Hepatocyte (in vitro differentiated cells): ENCODE data around the gene VAPA. TPM values are rescaled to one million over a fixed set of nuclear protein-coding genes. Genes with fewer than 3 reads are reported as not detected.

ENCODE experiments used
- DNase-seq: peaks from one replicate; pipeline ENCODE4 v3.0.0-alpha.2; 2016; ENCODE audit warnings: low spot score
- H2AFZ ChIP-seq: fragments of 200-600 bp; sonication (generic); 2 replicates; pipeline ENCODE4 v1.6.0; 2016; ENCODE audit warnings: antibody characterized with exemption, mild to moderate bottlenecking
- H3K27ac ChIP-seq: fragments of 200-600 bp; sonication (generic); 2 replicates; pipeline ENCODE4 v1.5.1; 2016; ENCODE audit warnings: mild to moderate bottlenecking
- H3K27me3 ChIP-seq: fragments of 200-600 bp; sonication (generic); 2 replicates; pipeline ENCODE4 v1.6.1; 2016
- H3K36me3 ChIP-seq: fragments of 200-600 bp; sonication (generic); replicated peaks from 2 replicates; pipeline ENCODE4 v1.5.1; 2016; ENCODE audit warnings: low read depth; ENCODE audit not compliant: insufficient read depth
- H3K4me1 ChIP-seq: fragments of 200-600 bp; sonication (generic); 2 replicates; pipeline ENCODE4 v1.5.1; 2016; ENCODE audit warnings: mild to moderate bottlenecking, moderate library complexity; ENCODE audit not compliant: insufficient read depth
- H3K4me2 ChIP-seq: fragments of 200-600 bp; sonication (generic); 2 replicates; pipeline ENCODE4 v1.6.0; 2016
- H3K4me3 ChIP-seq: fragments of 200-600 bp; sonication (generic); 2 replicates; pipeline ENCODE4 v1.5.1; 2016; ENCODE audit warnings: mild to moderate bottlenecking
- H3K79me2 ChIP-seq: fragments of 200-600 bp; sonication (generic); 2 replicates; pipeline ENCODE4 v1.6.0; 2017; ENCODE audit warnings: mild to moderate bottlenecking
- H3K9me2 ChIP-seq: fragments of 200-600 bp; sonication (generic); replicated peaks from 2 replicates; pipeline ENCODE4 v1.6.0; 2017; ENCODE audit warnings: mild to moderate bottlenecking; ENCODE audit not compliant: insufficient read depth
- H3K9me3 ChIP-seq: fragments of 200-600 bp; sonication (generic); 2 replicates; pipeline ENCODE4 v1.5.1; 2016; ENCODE audit warnings: low read depth, mild to moderate bottlenecking
- H4K20me1 ChIP-seq: fragments of 200-600 bp; sonication (generic); 2 replicates; pipeline ENCODE4 v1.6.0; 2016; ENCODE audit warnings: mild to moderate bottlenecking; ENCODE audit not compliant: insufficient read depth, poor library complexity, severe bottlenecking
- EZH2 ChIP-seq: fragments of 200-600 bp; sonication (generic); IDR thresholded peaks from 2 replicates; pipeline ENCODE4 v1.6.1; 2016; ENCODE audit warnings: antibody characterized with exemption, mild to moderate bottlenecking, borderline replicate concordance
- EZH2phosphoT487 ChIP-seq: fragments of 200-600 bp; sonication (generic); IDR thresholded peaks from one replicate; pipeline ENCODE4 v1.6.1; 2018; ENCODE audit warnings: antibody characterized with exemption, mild to moderate bottlenecking, low read depth, moderate library complexity; ENCODE audit not compliant: unreplicated experiment, severe bottlenecking
- WGBS: methylation state at CpG from one replicate; pipeline ENCODE4 v1.1.6; 2016; ENCODE audit warnings: low lambda C conversion rate; ENCODE audit errors: missing lambda C conversion rate; 5-methylcytosine and 5-hydroxymethylcytosine counted together
- polyA plus RNA-seq: library from polyadenylated mRNA; unstranded; fragments of >200 nt; fragmentation: Nextera tagmentation; extraction: Ambion mirVana; gene quantifications from 2 replicates; pipeline ENCODE4 v1.2.1, GENCODE V29; 2016
- total RNA-seq: library from RNA; depleted of rRNA; stranded (reverse); fragments of >200 nt; gene quantifications from 2 replicates; pipeline ENCODE4 v1.2.3, GENCODE V29; 2014
- TF ChIP-seq, protein P1 (sequence below): fragments of 200-600 bp; sonication (generic); IDR thresholded peaks from 2 replicates; pipeline ENCODE4 v1.5.1; 2016; ENCODE audit warnings: antibody characterized with exemption, mild to moderate bottlenecking; ENCODE audit not compliant: poor library complexity

Gene VAPA
- total and polyA plus RNA-seq, 2 experiments from 2014 or later, result 290 to 324 TPM

DNA sequence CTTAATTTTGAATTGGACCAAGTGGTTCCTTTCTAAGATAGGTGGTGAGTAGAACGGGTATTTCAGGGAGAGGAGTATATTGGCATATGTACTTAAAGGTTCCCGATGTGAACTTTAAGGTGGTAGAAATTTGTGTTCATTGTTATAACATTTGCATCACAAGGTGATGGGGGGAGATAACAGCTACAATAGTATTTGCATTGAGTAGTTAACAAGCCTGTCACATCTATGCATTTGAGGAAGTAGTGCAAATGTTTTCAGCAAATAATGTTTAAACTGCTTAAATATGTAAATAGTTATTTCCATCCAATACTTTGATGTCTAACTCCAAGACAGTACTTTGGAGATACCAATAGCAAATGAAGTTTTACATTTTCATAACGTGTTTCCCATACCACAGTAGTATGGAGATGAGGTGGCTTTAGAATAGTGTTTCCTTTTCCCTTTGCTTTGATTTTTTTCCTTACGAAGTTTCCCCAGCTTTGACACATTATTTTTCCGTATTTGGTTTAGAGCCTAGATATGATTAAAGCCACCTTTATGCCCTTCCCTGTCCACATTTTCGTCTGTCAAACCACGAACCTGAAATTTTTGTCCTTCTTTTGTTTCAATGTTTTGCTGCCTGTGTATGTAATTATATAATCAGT, 46.6 kb downstream of the VAPA start:
- DNase-seq, result no peak
- H2AFZ ChIP-seq, result no peak overlapping the region
- no peak for TF ChIP-seq EZH2phosphoT487
- TF ChIP-seq, protein P1, sequence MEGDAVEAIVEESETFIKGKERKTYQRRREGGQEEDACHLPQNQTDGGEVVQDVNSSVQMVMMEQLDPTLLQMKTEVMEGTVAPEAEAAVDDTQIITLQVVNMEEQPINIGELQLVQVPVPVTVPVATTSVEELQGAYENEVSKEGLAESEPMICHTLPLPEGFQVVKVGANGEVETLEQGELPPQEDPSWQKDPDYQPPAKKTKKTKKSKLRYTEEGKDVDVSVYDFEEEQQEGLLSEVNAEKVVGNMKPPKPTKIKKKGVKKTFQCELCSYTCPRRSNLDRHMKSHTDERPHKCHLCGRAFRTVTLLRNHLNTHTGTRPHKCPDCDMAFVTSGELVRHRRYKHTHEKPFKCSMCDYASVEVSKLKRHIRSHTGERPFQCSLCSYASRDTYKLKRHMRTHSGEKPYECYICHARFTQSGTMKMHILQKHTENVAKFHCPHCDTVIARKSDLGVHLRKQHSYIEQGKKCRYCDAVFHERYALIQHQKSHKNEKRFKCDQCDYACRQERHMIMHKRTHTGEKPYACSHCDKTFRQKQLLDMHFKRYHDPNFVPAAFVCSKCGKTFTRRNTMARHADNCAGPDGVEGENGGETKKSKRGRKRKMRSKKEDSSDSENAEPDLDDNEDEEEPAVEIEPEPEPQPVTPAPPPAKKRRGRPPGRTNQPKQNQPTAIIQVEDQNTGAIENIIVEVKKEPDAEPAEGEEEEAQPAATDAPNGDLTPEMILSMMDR, result no peak
- TF ChIP-seq EZH2, result no peak
- H4K20me1 ChIP-seq, result peaks cover under 1% of the 10 kb centered on the region
- no peaks in the 10 kb centered on the region for H3K9me3 ChIP-seq
- no peaks in the 10 kb centered on the region for H3K27me3 ChIP-seq
- H3K4me3 ChIP-seq, result no peak overlapping the region
- H3K4me2 ChIP-seq, result no peak overlapping the region
- no peak overlapping the region for H3K27ac ChIP-seq
- H3K79me2 ChIP-seq, result no peaks in the 10 kb centered on the region
- no peaks in the 10 kb centered on the region for H3K9me2 ChIP-seq
- no peaks in the 10 kb centered on the region for H3K36me3 ChIP-seq
- 70% methylated on average over 7 of the region's 7 CpGs for WGBS
- H3K4me1 ChIP-seq, result no peaks in the 10 kb centered on the region

DNA sequence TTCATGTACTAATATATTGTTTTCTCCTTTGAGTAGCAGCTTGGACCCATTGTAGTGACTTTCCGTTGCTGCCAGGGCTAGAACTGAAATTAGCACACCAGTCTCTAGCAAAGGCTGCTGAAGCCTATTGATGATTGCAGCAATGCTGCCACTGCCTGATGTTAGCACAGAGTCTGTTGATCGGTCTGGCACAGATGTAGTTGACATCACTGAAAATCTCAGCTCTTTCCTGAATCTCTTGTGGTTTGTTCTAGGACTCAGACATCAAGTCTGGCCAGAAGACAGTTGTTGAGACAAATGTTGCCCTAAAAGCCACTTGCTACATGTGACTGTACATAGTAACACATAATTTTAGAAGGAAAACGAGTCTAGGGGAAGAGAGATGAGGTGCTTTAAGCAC, 47.2 kb downstream of the VAPA start:
- Histone ChIP-seq H3K9me3 (no peaks in the 10 kb centered on the region), H4K20me1 (no peaks in the 10 kb centered on the region), H3K4me1 (no peaks in the 10 kb centered on the region), H3K27ac (no peak overlapping the region), H2AFZ (no peak overlapping the region), H3K4me2 (no peak overlapping the region), H3K36me3 (no peaks in the 10 kb centered on the region), H3K4me3 (no peak overlapping the region), H3K27me3 (no peaks in the 10 kb centered on the region), H3K79me2 (no peaks in the 10 kb centered on the region), H3K9me2 (no peaks in the 10 kb centered on the region)
- TF ChIP-seq EZH2, result no peak
- TF ChIP-seq, protein P1, result no peak
- no peak for TF ChIP-seq EZH2phosphoT487
- 67% methylated on average over 3 of the region's 3 CpGs for WGBS
- DNase-seq, result no peak

DNA sequence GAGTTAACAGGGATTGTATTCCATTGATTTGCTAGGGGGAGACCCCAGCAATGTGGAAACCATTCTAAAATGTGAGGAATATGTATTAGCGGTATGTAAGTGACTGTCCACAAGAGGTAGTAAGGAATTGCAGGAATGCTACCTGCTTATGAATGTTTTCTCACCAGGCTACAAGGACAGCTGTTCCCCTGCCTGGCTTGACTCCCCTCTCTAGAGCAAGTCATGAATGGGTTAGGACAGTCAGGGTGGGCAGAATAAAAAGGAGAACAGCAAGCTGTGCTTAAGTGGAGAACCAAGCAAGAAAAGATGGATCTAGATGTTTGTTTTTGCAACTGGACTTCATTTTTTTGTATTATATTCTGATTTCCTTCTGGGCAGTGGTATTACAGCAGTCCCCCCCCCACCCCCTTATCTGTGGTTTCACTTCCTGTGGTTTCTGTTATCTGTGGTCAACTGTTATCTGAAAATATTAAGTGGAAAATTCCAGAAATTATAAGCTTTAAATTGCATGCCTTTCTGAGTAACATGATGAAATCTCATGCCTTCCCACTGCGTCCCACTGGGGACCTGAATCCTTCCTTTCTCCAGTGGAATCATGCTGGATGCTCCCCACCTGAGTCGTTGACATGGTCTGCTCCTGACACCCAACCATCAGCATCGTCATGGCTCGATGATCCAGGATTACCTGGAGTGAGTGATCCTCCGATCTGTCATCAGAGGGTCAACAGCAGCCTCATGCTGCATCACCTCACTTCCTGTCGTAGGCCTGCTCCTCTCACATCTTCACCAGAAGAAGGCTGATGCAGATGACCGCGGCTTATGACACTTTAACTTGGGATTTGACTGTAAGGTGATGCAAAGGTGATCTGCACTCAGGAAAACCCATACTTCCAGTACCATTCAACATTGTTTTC, 52.2 kb downstream of the VAPA start:
- Histone ChIP-seq H3K36me3 (no peaks in the 10 kb centered on the region), H3K4me2 (no peak overlapping the region), H3K27ac (no peak overlapping the region), H3K79me2 (no peaks in the 10 kb centered on the region), H3K4me1 (no peaks in the 10 kb centered on the region), H3K27me3 (no peaks in the 10 kb centered on the region), H3K4me3 (no peak overlapping the region), H3K9me2 (no peaks in the 10 kb centered on the region), H4K20me1 (no peaks in the 10 kb centered on the region), H2AFZ (no peak overlapping the region), H3K9me3 (no peaks in the 10 kb centered on the region)
- no peak for DNase-seq
- 73% methylated on average over 9 of the region's 9 CpGs for WGBS
- TF ChIP-seq EZH2 (no peak), EZH2phosphoT487 (no peak)
- TF ChIP-seq, protein P1, result no peak
